ENCODE data around the gene KCTD20. TPM values are rescaled to one million over a fixed set of nuclear protein-coding genes. Genes with fewer than 3 reads are reported as not detected.

KCTD20 gene
- total and polyA plus RNA-seq, 9 of the 15 experiments (the other 6 are each of a cell fraction or from before 2014, with no cell fraction given): 28.9 to 160 (median 70.6) TPM

DNA sequence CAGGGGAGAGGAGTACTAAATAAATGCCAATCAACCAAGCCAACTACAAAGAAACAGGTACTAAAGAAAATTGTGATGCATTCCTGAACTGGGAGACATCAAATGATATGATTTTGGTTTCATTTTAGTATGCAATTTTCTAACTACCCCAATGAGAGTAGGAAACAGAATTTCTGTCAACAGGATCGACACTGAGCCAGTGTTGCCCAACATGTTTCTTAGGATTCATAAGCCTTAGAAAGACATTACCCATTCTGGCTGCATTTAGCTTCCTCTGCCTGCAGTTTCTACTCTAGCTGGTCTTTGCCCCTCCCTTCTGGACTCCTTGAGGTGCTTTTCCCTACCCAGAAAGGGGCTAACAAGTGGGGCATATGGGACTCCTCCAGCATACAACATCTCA lies 49.8 kb downstream of the KCTD20 start:
- Histone ChIP-seq H3K79me2 (ENCODE audit: control insufficient read depth, insufficient read depth, low read length) (no peaks in the 10 kb centered on the region), H3K27ac (ENCODE audit: extremely low read depth, low read depth, low read length) (no peak overlapping the region), H3K4me1 (replicated peaks in 1 of 2; ENCODE audit: control insufficient read depth in 2 of 2, insufficient read depth in 2 of 2, low read length in 2 of 2) (no peaks in the 10 kb centered on the region), H3K9ac (ENCODE audit: insufficient read depth in 1 of 2, low read depth in 2 of 2, low read length in 2 of 2) (no peak overlapping the region), H4K20me1 (replicated peaks; ENCODE audit: control insufficient read depth, insufficient read depth, low read length) (no peaks in the 10 kb centered on the region), H3K4me2 (ENCODE audit: insufficient read depth, low read length) (no peak overlapping the region), H3K27me3 (ENCODE audit: control insufficient read depth in 2 of 2, insufficient read depth in 2 of 2, low read length in 2 of 2) (no peaks in the 10 kb centered on the region), H3K36me3 (ENCODE audit: control insufficient read depth, insufficient read depth, low read length) (peaks cover 72% of the 10 kb centered on the region), H3K9me3 (replicated peaks; ENCODE audit: control insufficient read depth, insufficient read depth, low read depth, low read length) (no peaks in the 10 kb centered on the region), H3K9me1 (ENCODE audit: control insufficient read depth, insufficient read depth, low read length) (no peaks in the 10 kb centered on the region), H2AFZ (ENCODE audit: low read depth, low read length) (no peak overlapping the region), H3K4me3 (no peak overlapping the region)
- POLR2A ChIA-PET: interaction anchor here (0.6 to 1.5 kb wide), 5 partner anchors 9 to 219 kb away, joined by 3 to 5 read pairs (median 4); no protein-coding TSS in a partner anchor
- FAIRE-seq (no peak), DNase-seq (ENCODE audit: extremely low read depth in 1 of 4, low spot score in 3 of 4) (no peak), ATAC-seq (no peak)
- 84% methylated on average over 1 of the region's 1 CpG for WGBS (ENCODE audit: insufficient coverage, low coverage, missing lambda C conversion rate)
- in situ Hi-C loops (cut with MboI): no loop called here
- CTCF ChIA-PET (ENCODE audit: low intra/inter-chr PET ratio): no interaction called here
- BruUV-seq (replicated peaks): no TSS peak
- intact Hi-C loops (cut with micrococcal nuclease): no loop called here
- TF ChIP-seq TBL1XR1 (IDR thresholded peaks at IDR 0.05; ENCODE audit: low read length in 2 of 2) (no peak), MBD1 (CRISPR knock-in tag; IDR thresholded peaks at IDR 0.05) (no peak), TCF7 (IDR thresholded peaks at IDR 0.05; ENCODE audit: borderline replicate concordance) (no peak), XRCC3 (IDR thresholded peaks at IDR 0.05) (no peak), NRF1 (conservative IDR thresholded peaks at IDR 0.05 in 1 of 2, IDR thresholded peaks at IDR 0.05 in 1 of 2) (no peak), SP1 (CRISPR knock-in tag; IDR thresholded peaks at IDR 0.05) (no peak), ZNF3 (CRISPR knock-in tag; IDR thresholded peaks at IDR 0.05) (no peak), CHD4 (IDR thresholded peaks at IDR 0.05; ENCODE audit: insufficient read depth, insufficient replicate concordance, low read depth, low read length, poor library complexity, severe bottlenecking) (no peak), NELFE (IDR thresholded peaks at IDR 0.05; ENCODE audit: insufficient read depth, insufficient read length) (no peak), DMBX1 (CRISPR knock-in tag; IDR thresholded peaks at IDR 0.05; ENCODE audit: borderline replicate concordance) (no peak), ZBTB17 (CRISPR knock-in tag; IDR thresholded peaks at IDR 0.05) (no peak)
- TF ChIP-seq, protein P1, sequence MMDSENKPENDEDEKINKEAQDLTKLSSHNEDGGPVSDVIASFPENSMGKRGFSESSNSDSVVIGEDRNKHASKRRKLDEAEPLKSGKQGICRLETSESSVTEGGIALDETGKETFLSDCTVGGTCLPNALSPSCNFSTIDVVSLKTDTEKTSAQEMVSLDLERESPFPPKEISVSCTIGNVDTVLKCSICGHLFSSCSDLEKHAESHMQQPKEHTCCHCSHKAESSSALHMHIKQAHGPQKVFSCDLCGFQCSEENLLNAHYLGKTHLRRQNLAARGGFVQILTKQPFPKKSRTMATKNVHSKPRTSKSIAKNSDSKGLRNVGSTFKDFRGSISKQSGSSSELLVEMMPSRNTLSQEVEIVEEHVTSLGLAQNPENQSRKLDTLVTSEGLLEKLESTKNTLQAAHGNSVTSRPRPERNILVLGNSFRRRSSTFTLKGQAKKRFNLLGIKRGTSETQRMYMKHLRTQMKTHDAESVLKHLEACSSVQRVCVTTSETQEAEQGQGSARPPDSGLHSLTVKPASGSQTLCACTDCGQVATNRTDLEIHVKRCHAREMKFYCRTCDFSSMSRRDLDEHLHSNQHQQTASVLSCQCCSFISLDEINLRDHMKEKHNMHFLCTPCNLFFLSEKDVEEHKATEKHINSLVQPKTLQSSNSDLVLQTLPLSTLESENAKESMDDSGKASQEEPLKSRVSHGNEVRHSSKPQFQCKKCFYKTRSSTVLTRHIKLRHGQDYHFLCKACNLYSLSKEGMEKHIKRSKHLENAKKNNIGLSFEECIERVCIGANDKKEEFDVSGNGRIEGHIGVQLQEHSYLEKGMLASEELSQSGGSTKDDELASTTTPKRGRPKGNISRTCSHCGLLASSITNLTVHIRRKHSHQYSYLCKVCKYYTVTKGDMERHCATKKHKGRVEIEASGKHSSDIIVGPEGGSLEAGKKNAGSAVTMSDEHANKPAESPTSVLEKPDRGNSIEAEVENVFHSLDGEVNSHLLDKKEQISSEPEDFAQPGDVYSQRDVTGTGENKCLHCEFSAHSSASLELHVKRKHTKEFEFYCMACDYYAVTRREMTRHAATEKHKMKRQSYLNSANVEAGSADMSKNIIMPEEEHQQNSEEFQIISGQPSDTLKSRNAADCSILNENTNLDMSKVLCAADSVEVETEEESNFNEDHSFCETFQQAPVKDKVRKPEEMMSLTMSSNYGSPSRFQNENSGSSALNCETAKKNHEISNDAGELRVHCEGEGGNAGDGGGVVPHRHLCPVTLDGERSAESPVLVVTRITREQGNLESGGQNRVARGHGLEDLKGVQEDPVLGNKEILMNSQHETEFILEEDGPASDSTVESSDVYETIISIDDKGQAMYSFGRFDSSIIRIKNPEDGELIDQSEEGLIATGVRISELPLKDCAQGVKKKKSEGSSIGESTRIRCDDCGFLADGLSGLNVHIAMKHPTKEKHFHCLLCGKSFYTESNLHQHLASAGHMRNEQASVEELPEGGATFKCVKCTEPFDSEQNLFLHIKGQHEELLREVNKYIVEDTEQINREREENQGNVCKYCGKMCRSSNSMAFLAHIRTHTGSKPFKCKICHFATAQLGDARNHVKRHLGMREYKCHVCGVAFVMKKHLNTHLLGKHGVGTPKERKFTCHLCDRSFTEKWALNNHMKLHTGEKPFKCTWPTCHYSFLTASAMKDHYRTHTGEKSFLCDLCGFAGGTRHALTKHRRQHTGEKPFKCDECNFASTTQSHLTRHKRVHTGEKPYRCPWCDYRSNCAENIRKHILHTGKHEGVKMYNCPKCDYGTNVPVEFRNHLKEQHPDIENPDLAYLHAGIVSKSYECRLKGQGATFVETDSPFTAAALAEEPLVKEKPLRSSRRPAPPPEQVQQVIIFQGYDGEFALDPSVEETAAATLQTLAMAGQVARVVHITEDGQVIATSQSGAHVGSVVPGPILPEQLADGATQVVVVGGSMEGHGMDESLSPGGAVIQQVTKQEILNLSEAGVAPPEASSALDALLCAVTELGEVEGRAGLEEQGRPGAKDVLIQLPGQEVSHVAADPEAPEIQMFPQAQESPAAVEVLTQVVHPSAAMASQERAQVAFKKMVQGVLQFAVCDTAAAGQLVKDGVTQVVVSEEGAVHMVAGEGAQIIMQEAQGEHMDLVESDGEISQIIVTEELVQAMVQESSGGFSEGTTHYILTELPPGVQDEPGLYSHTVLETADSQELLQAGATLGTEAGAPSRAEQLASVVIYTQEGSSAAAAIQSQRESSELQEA (IDR thresholded peaks at IDR 0.05; ENCODE audit: low read depth): no peak
